HG02973 (cell line): ENCODE data around the gene WDR5.

Experiments
- ATAC-seq: cut with Tn5 transposase; IDR thresholded peaks from one replicate; pipeline ENCODE4 v1.9.1; 2021; ENCODE audit warnings: moderate library complexity; ENCODE audit not compliant: unreplicated experiment

The WDR5 gene

DNA sequence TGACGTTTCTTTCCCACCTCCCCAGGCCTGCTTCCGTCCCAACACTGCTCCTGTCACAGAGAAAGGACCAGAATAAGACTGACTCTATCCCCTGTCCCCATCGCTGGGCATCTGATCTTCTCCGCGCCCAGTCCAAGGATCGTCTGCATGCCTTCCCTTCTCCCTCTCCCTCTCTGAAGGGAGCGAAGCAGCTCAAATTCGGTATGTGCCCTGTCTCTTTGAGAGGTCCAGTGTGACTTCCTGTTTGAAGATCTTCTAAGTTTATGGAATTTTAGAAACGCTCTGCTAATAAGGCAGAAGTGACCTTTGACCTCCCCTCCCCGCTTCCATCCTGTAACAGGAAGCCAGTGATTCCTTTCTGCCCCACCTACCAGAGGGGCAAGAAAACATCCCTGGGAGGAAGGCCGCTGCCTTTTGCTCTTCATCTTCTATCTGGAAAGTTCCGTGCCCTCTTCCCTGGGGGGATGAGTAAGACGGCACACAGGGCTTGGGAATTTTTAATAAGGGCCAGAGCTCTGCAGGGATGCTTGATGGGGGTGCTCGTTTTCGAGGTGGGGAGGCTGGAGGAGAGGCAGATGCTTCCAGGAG lies 69.2 kb downstream of the WDR5 start:
- no peak for ATAC-seq

GRCh38 chr9:134205672-134206310 lies 69.9 kb downstream of the WDR5 start:
- ATAC-seq, result no peak

DNA sequence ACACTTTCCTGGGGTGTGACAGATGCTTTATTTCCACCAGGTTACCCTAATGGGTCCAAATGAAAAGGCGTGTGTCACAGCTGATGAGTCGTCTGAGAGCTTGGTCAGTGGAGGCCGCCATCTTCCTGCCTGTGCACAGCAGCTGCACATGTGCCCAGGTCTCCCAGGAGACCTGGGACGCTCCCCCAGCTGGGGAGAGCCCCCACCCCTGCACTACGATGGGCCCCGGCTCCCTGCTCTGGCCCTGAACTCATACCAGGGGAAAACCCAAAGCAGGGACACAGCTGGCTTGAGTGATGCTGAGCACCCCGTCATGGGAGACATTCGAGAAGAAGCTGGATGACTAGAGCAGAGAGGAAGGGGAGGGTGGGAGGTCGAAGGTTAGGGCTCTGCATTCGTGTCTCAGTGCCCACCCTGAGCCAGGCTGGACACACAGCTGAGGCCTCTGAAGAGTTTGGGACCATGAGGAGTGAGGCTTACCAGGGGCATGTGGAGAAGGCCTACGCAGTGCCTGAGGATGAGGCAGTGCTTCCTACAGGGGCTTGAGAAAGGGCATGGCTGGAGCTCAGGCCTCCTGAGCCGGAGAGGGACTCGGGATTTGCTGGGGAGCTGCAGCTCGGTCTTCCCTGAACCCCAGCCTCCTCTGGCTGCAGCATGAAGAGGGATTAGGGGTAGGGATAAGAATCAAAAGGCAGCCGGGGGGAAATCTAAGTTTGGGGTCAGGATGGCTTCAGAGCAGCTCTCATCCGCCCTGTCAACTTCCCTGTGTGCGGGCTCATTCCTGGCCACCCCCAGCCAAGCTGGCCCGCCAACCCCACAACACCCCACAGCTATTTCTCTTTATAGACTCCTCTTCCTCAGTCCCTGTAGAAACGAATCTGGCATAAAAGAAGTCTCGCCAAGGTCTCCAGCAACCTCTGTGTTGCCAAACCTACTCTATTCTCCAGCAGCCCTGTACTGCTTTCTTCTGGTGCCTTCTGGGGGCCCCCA lies 70.7 kb downstream of the WDR5 start:
- ATAC-seq, result no peak

- no peak for ATAC-seq
These were observed 72.5 kb downstream of the WDR5 start for GRCh38 chr9:134208310-134208841.

DNA sequence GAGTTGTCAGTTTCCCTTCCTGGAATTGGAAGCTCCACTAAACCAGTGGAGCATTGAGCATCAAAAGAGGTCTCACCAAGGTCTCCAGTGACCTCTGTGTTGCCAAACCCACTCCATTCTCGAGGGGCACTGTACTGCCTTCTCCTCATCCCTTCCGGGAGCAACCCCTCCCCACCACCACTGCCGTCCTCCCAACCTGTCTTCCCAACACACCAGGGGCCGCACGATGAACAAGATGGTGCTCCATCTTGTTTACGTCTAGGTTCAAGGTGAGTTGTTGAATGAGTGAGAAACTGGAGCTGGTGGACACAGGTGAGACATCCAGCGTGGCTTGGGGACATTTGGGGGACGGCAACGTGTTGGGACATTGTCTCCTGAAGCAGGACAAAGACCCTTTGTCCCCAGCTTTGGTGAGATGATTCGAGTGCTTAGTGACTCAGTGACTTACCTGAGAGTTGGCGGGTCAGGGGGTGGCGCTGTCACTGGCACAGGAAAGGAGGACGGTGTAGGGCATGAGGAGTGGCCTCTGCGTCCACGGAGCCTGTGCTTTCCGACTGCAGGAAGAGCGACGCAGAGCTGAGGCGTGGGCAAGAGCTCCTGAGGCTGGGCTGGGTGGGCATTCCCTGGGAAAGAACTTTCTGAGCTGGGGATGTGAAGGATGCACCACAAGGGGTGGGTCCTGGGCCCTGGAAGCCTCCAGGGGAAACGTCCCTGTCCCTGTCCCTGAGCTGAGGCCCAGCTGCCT lies 73.3 kb downstream of the WDR5 start:
- ATAC-seq, result no peak
